IPS-18c (cell line): ENCODE results near the gene FAM174C.
A peak's percentile ranks its signal among the peaks of the same experiment; 100 is the strongest.

ENCODE experiments used
- H3K4me3 ChIP-seq: 2 replicates; pipeline ENCODE4 v1.7.0; 2013; ENCODE audit warnings: low read depth, mild to moderate bottlenecking, low read length, moderate library complexity; ENCODE audit not compliant: insufficient read depth
- H3K9me3 ChIP-seq: one replicate; pipeline ENCODE4 v1.6.1; 2013; ENCODE audit warnings: mild to moderate bottlenecking, low read length, moderate library complexity; ENCODE audit not compliant: control insufficient read depth, insufficient read depth

FAM174C gene

DNA sequence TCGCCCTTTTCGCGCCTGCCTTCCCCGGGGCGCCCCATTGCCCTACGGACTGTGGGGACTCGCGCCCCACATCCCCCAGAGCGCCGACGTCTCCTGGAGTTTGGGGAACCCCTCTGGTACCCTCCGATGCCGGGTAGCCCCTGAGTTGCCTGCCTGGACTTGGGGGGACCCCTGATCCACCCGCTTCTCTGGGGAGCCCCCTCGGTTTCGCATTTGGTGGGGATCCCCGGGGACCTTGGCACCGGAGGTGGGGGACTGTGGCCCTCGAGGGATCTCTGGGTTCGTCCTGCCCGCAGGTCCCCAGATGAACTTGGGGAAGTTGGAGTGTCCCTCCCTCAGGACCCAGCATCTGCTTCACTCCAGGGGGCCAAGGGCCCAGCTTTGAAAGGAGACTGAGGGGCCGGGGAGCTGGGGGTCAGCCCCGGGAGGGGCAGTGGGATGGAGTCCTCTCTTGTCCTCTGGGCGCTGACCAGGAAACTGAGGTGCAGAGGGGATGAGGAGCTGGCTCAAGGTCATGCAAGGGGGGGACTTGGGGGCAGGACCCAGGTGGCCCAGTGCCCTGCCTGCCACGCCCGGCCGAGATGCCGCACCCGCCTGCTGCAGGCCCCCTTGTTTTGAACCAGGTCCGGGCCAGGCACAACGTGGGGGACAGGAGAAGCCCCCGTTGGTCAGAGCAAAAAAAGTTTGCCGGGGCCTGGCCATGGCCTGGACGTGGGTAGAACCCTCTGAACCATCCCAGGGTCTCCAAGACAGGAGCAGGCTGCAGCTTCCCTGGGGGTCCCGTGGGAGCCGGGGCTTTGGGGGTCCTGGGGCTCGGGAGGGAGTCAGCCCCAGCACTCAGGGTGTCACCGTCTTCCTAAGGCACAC lies 11.4 kb downstream of the FAM174C start:
- H3K4me3 ChIP-seq = peak overlapping the region; percentile 55
- no peaks in the 10 kb centered on the region for H3K9me3 ChIP-seq

DNA sequence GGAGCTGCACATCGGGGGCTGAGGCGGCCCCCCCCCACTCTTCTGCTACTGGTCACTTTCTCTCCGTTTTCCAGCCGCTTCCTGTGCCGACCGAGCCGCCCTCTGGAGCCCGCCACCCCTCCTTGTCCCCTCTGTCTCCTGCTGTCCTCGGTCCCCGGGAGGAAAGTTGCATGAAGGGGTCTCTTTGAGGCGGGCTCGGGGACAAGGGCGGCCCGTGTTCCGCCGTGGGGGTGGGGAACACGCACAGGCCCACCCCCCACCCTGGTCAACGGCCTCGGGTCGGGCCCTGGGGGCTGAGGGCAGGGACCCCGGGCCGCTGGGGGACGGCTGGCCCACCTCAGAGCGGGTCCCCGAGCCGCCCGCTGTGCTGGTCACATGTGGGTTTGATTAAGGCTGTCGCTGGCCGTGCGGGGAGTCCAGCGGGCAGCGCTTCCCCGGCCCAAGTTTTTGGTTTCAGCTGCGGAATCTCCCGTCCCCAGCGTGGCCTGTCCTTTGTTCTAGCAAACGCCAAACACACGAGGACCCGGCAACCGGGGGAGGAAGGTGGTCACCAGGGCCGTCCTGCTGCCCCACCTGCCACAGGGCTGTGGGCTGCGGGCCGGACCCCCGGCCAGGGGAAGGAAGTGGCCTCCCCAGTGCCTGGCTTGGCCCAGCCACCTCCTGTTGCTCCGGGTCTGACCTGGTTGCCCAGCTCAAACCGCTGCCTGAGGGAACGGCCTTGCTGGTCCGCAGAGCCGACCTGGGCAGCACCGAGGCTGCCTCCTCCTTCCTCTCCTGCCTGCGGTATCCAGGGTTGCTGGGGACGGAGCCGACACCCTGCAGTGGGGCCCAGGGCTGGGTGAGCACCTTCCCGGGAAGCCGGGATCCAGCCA lies 12.3 kb downstream of the FAM174C start:
- H3K4me3 ChIP-seq = no peak overlapping the region

DNA sequence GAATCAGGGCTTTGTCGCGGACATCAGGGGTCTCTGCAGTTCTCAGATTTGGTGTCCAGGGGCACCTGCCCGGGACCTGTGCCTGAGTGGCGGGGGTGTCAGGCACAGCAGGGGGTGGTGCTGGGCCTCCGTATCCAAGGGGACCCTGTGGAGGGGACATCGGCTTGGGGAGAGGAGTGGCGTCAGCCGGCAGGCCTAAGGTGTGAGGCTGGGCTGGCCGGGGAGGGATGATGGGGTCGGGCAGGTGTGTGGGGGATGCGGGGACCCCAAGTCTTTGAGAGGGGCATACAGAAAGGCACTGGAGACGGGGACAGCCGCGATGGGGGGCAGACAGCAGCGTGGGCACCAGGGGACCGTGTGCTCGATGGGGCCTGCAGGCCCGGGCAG lies 12.9 kb downstream of the FAM174C start:
- H3K9me3 ChIP-seq = no peaks in the 10 kb centered on the region
- no peak overlapping the region for H3K4me3 ChIP-seq

More for the DNA sequence above, 12.3 kb downstream of the FAM174C start:
- H3K9me3 ChIP-seq = no peaks in the 10 kb centered on the region

DNA sequence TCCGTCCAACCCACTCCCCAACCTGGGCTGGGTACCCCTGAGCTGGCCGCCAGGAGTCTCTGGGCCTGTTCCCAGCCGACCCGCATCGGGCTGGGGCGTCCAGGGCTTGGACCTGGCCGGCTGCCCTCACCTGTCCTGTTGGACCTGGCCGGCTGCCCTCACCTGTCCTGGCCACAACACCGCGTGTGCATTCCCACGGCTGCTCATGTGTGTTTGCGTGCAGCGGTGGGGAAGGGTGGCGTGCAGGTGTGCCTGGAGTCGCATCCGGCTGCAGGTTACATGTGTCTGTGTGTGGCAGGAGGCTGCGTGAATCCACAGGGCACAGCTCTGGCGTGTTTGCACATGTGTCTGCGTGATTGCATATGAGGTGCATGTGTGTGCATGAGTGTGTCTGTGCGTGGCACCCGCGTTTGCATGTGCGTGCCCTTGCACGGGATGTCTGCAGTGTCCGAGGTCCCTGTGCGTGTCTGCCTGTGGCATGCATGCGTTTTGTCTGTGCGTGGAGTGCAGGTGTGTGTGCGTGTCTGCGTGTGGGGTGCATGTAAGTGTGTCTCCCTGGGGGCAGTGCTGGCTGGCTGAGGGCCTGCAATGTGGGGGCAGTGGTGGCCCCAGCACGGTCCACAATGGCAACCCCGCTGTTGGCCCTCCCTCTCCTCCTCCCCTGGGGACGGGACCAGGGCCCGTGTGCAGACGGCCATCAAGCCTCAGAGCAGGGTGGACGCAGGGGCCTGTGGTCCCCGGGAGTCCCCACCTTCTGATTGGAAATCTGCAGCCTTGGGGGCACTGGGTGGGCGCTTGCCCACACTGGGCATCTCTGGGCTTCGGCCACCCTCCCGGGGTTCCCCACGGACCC lies 13.7 kb downstream of the FAM174C start:
- Histone ChIP-seq H3K4me3 (no peak overlapping the region), H3K9me3 (no peaks in the 10 kb centered on the region)

DNA sequence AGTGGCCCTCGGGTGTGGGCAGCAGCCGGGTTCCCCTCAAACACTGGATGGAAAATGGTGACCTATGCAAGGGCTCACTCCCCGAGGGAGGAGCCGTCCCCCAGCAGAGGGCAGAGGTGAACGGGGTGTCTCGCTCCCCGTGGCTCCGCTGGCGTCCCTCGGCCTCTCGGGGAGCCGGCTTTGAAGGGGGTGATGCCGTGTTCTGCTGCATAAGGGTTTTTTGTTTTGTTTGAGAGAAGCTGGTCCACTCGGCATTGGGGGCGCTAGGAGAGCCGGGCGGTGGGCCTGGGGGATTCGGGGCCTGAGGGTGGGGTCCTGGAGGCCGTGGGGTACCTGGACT lies 14.3 kb downstream of the FAM174C start:
- H3K4me3 ChIP-seq = no peak overlapping the region
- H3K9me3 ChIP-seq = no peaks in the 10 kb centered on the region

DNA sequence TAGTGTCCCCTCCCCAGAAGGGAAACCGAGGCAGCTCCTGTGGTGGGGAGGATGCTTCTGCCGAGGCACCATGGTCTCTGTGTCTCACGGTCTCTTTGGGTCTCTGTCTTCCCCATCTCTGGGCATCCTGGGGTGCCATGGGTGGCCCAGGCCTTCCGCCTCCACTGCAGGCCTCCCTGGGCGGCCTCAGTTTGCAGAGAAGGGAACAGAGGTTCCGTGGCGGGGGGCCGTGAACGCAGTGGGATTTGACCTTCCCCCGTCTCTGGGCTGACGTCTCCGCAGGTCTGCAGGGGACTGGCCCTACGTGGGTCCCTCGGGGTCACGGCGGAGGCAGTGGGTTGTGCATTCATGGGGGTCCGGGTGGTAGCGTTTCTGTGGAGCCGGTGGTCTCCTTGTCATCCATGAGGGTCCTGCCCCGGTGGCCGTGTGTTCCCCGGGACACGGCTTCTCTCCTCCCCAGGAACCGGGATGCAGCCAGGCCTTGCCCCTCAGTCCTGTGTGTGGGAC lies 14.9 kb downstream of the FAM174C start:
- Histone ChIP-seq H3K9me3 (no peaks in the 10 kb centered on the region), H3K4me3 (no peak overlapping the region)

DNA sequence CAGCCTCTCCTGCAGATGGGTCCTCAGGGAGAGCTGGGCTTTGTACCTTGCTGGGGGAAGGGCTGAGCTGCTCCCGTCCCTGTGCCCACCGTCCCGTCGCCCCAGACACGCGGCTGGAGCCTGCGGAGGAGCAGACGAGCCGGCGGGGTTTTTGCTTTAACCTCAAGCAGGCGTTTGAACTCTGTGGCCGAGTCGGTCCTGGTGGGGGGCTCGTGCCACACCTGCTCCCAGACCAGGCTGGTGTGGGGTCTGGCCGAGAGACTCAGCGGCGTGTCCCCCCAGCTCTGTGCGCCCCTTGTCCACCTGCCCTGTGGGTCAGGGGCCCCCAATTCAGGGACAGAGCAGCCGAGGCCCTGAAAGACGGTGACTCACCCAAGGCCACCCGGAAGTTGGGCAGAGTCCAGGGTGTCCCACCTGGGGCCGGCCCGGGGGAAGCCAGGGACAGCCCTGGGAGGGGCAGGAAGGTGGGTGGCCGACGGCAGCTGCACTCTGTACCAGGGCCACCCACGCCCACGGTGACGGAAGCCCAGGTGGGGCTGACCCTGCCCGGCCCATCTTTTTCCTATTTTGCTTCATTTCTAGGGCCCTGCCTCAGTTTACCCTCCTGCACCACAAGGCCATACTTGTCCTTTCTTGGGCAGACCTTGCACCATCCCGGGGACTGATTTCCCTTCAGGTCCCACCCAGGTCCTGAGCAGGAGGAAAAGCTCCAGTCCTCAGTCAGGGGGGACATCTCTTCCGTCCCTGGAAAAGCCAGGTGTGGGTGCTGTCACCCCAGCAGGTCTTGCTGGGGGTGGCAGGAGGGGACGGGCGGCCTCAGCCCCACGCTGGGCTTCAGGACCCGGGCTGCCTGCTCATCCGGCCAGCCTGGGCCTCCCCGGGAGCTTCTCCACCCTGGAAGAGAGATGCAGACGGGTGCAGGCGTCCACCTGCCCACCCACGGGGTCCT lies 15.6 kb downstream of the FAM174C start:
- Histone ChIP-seq H3K4me3 (no peak overlapping the region), H3K9me3 (no peaks in the 10 kb centered on the region)

DNA sequence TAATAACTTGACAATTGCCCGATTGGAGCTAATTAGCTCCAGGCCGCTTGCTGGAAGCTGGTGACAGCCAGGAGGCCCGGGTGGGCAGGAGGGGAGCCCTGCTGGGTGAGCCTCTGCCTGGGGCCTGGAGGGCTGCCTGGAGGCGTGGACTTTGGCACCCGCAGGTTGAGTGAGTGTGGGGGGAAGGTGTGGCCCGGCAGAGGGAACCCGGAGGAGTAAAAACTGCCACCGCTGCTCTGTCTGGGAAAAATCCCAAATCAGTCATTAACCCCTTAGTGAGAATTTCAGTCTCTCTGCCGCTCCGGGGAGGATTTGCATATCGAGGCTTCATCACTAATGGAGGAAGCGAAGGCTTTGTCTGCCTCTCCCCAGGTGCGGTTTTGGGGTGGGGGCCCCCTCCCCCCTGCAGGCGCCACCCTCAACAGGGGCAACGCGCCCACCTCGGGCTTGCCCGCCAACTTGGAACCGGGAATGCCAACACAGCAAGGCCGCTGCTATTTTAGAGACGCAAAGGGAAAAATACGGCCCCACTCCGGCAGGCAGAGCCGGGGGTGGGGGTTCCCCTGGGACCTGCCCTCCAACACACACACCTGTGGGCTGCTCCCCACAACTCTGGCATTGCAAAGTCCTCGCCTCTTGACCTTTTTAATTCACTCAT lies 16.6 kb downstream of the FAM174C start:
- no peak overlapping the region for H3K4me3 ChIP-seq
- no peaks in the 10 kb centered on the region for H3K9me3 ChIP-seq

DNA sequence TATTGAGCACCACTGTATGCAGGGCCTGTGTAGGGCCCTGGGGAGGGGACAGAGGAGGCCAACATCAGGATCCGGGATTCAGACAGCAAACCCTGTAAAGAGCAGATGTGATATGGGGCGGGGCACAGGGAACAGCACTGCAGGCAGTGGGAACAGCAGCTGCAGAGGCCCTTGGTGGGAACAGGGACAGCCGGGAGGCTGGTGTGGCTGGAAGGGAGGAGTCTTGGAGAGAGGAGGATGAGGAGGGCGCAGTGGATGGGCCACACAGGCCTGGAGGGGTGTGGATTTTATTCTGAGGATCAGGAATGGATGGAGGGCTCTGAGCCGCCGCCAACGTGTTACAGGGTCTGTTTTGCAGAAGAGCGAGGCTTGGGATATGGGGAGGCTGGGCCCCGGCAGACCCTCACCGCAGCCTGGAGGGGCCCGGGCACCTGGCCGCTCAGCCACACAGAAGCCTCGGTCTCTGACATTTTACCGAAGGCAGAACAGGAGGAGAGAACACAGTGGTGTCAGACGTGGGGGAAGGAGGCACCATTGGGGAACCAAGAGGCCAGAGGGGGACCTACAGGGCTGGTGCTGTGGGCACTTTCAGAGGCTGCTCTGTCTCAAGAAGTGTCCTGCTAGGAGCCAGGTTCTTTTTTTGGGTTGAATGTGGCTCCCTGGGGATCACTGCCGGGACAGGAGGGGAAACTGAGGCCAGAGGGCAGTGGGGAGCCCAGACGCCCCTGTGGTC lies 17.3 kb downstream of the FAM174C start:
- Histone ChIP-seq H3K9me3 (no peaks in the 10 kb centered on the region), H3K4me3 (no peak overlapping the region)

DNA sequence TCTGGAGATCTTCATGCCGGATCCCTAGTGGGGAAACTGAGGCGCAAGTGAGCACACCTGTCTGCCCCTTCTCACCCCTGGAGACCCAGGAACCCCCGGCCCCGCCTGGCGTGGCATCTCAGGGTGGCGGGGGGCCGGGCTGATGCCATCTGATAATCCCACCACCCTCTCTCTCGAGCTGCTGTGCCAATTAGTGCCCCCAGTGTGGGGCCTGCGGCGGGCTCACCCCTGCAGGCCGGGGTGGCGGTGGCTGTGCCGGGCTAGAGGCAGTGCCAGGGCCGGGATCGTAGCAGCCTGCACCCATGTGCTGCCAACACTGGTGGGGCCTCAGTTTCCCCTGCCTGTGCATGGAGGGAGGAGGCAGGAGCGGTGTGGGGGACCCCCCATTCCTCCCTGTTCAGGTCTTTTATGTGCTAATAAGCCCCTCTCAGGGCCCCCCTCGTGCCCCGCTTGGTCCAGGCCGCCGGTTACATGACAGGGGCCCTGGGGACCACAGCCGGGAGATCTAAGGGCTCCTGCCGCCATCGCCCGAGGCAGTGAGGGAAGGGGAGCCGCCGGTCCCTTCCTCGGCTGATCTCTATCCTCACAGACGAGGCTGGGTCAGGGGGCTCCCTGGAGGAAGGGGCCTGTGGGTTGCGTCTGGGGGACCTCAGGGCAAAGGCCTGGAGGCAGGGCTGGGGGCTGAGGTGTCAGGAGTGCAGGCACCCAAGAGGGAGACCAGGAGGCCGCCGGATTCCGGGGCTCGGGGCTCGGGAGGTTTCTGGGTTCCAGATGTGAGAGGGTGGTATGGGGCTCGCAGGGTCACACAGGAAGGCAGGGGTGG lies 18.7 kb downstream of the FAM174C start:
- H3K9me3 ChIP-seq = no peaks in the 10 kb centered on the region
- H3K4me3 ChIP-seq = no peak overlapping the region

DNA sequence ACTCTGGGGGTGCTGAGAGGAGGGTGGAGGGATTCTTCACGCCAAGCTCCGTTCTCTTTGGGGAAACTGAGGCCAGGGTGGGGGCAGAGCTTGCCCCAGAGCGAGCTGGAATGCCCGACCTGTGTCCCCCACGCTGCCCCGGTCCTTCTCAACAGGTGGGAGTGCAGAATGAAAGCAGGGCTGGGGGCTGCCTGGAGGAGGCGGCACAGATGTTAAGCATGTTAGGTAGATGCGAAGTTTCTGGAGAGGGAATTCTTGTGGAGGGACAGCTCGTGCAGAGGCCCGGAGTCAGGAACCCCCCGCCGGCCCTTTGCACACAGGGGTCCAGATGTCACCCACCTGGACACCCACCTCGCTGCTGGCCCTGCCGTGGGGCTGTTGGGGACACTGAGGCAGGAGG lies 19.4 kb downstream of the FAM174C start:
- H3K9me3 ChIP-seq = no peaks in the 10 kb centered on the region
- no peak overlapping the region for H3K4me3 ChIP-seq

DNA sequence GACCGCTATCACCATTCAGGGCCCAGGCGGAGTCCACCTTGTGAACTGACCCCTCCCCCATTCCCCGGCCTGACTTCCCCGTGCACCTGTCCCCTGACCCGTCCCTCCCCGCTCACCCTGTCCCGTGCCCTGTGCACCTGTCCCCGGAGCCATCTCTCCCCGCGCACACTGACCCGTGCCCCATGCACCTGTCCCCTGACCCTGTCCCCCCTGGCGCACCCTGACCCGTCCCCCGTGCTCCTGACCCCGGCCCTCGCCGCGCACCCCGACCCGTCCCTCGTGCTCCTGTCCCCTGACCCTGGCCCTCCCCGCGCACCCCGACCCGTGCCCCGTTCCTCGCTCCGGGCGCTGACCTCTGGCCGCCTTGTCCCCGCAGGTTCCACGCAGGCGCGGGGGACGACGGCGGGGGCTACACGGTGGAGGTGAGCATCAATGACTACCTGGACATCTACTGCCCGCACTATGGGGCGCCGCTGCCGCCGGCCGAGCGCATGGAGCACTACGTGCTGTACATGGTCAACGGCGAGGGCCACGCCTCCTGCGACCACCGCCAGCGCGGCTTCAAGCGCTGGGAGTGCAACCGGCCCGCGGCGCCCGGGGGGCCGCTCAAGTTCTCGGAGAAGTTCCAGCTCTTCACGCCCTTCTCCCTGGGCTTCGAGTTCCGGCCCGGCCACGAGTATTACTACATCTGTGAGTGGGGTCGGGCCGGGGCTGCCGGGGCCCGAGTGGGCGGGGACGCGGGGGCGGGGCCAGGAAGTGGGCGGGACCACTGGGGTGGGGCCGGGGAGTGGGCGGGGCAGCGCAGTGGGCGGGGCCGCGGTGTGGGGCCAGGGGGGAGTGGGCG lies 20.1 kb downstream of the FAM174C start:
- H3K9me3 ChIP-seq = no peaks in the 10 kb centered on the region
- H3K4me3 ChIP-seq = peak overlapping the region; percentile 46; the same call in 1 of the 2 replicates

DNA sequence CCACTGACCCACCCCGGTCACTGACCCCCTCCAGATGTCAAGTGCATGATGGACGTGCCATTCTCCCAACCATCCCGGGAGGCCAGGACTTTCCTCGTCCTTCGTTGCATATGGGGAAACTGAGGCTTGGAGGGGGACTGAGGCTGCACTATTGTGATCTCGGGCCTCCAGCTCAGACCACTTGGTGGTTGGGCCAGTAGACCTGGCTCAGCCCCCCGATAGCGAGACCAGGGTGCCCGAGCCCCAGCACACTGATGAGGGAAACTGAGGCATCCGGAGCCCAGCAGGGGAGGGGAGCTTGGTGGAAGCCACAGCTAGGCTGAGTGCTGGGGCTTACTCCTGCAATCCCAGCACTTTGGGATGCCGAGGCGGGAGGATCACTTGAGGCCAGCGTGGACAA lies 20.7 kb downstream of the FAM174C start:
- no peak overlapping the region for H3K4me3 ChIP-seq
- no peaks in the 10 kb centered on the region for H3K9me3 ChIP-seq
